ENCODE measurements around the gene PLEKHA6. TPM values are rescaled to one million over a fixed set of nuclear protein-coding genes. Genes with fewer than 3 reads are reported as not detected.

PLEKHA6 gene
- total RNA-seq, 1 experiment from 2014 or later, result 36.3 TPM

DNA sequence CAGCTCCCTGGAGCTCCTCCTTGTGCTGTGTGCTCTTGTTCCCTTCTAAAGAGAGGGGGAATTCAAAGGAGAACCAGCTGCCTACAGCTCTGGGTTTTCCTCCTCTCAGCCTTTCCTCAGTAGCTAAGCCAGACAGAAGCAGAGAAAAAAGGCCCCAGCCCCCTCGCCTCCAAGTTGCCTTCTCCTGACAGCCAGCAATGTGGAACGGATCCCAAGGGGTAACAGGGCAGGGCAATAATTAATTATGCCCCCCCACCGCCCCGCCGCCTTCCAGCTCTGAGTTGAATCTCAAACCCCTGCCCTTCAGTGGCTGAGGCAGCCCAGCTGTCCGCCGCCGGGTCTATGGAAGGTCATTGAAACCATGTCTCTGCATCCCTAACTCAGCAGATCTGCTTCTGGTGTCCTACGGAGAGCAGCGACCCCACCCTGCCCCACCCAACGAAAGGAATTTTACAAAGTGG is 76.9 kb downstream of the PLEKHA6 start:
- DNase-seq (ENCODE audit: low read depth), result no peak
- in situ Hi-C loops (cut with HindIII; ENCODE audit: low pct_unique_long_range_greater_than_20kb, low sequenced_read_pairs), result no loop called here

DNA sequence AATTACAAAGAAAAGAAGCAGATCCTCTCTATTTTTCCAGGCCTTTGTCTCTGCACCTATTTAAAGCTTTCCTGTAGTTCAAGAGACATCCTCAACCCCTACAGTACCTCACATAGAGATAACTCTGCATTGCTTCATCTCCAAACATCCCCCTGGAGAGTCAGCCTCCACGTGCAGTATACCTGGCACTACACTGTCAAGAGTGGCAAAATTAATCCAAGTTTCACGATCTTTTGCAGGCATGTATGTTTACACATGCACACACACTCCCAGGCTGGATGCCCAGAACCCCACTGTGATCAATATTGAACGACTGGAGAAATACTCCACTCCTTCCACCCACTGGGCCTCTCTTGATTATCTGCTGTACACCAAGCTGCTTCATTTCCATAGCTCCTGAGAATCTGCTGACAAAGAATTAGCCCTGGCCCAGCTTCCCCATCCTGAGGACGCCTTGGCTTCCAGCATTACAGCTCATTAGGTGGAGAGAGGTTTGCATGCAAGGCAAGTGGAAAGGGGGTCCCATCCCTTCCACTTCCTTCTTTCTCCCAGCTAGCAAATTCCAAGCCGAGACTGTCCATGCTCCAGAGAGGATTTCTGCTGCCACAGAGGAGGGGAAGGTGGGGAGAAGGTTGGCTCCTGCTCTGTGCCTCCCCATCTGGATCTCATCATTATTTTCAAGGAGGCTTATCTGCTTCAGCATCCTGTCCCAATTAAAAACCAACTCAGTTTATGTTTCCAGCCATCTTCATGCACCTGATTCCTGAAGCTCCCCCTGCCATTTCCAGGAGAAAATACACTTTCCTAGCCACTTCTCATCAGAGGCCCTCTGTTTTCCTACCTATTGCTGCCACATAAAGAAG is 79.4 kb downstream of the PLEKHA6 start:
- in situ Hi-C loops (cut with HindIII; ENCODE audit: low pct_unique_long_range_greater_than_20kb, low sequenced_read_pairs), result no loop called here

DNA sequence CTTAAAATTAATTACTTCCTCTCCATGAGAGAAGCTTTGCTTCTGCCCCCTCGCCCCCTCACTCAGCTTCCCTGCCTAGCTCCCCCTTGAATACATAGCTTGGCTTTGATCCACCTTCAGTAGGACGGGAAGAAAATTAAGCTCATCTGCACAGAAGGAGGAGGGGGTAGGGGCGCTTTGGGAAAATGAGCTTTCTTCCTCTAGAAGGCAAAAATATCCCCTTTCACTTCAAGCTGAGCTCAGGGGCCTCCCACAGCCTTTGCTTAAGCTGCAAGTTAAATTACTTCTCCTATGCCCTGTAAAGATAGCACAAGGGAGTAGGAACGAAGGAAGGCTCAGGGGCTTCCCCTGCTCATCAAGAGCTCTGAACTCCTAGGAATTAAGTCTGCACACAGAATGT is 80.8 kb downstream of the PLEKHA6 start:
- no peak for DNase-seq (ENCODE audit: low read depth)
- in situ Hi-C loops (cut with HindIII; ENCODE audit: low pct_unique_long_range_greater_than_20kb, low sequenced_read_pairs), result no loop called here

More for the DNA sequence above, 79.4 kb downstream of the PLEKHA6 start:
- DNase-seq (ENCODE audit: low read depth), result no peak

DNA sequence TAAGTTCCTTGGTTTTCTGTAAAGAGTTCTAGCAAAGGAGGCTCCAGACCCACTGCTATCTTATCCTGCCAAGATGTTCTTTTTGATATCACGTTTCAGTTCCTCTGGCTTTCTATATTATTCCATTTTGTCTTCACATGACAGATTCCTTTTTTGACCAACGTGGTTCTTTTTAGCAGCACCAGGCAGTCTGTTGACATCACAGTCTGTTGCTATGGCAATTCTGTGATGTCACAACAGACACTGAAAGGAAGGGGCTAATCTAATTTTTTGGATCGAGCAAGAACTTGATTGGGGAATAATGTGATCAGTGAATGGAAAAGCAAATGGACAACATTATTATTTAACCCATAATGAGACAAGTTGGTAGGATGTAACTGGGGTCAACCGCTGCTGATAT is 81.5 kb downstream of the PLEKHA6 start:
- no peak for DNase-seq (ENCODE audit: low read depth)
- in situ Hi-C loops (cut with HindIII; ENCODE audit: low pct_unique_long_range_greater_than_20kb, low sequenced_read_pairs), result no loop called here

DNA sequence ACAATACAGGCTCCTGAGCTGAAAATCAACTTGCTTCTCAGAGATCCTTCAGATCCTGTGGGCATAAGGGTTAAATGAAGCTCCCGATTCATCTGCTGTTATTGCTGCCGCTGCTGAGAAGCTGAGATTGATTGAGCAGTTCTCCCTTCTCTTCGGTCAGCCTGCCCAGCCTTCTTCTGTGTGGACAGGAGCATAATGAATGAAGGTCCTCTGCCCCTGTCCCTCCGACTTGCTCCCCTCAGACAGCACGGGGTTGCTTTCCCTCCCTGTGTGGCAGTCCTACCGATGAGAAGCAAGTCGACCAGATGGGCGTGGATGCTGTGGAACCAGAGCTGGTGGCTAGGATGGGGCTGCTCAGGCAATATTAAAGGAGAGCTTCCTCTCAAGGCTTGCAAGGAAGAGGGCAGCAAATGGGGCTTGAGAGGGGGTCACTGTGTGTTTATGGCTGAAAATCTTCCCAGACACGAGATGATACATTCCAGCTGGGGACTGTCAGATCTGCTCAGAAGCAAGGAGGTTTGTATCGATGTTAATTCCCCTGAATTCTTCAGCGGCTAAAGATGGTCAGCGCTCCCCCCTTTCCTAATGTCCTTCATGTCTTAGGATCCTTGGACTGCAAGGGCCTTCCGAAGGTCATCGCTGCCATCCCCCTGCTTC is 82.0 kb downstream of the PLEKHA6 start:
- in situ Hi-C loops (cut with HindIII; ENCODE audit: low pct_unique_long_range_greater_than_20kb, low sequenced_read_pairs), result no loop called here

DNA sequence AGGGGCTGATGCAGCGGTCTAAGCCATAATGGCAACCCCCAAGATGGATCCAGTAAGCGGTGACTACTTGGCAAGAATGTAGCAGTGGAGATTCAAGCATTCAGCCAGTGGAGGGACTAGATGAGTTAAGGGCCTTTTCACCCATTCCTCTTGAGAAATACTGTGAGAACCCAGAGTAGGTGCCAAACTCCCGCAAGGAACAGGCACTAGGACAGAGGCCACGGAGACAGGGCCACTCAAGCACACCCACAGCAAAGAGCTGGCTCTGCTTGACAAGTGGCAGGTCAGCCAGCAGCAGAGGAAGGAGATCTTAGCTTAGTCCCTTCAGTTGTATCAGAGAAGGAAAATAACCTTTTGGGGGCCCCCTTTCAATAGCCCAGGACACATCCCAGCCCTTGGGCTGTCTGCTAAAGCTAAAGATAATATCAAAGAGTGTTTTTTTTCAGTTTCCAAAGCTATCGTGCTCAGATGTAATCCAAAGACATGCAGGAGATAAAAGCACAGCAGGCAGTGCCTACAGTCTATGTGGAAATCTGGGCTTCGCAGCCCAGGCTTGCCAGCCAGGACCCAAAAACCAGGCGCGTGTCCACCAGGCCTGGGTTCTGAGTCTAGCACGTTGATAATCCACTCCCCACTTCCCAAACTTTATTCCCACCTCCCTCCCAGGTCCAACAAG is 83.9 kb downstream of the PLEKHA6 start:
- DNase-seq (ENCODE audit: low read depth), result no peak
- in situ Hi-C loops (cut with HindIII; ENCODE audit: low pct_unique_long_range_greater_than_20kb, low sequenced_read_pairs), result no loop called here

More for the DNA sequence above, 82.0 kb downstream of the PLEKHA6 start:
- DNase-seq (ENCODE audit: low read depth), result no peak

DNA sequence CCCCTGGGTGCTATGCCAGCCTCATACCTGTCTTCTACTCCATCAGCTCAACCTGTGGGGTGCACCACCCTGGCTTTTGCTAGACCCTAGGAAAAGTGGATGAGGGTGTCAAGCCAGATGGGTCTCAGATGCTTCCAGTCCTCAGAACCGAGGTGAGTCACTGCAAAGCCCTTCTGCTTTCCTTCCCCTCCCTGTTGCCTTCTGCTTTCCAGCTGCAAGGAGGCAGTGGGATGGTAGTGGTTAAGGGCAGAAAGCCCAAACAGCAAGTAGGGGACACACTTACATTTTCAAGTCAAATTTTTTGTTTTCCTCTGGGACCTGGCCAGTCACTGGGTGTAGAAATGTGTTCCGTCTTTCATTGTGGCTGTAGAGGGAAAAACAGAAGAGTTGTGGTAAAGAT is 85.3 kb downstream of the PLEKHA6 start:
- in situ Hi-C loops (cut with HindIII; ENCODE audit: low pct_unique_long_range_greater_than_20kb, low sequenced_read_pairs), result no loop called here
- DNase-seq (ENCODE audit: low read depth), result no peak

DNA sequence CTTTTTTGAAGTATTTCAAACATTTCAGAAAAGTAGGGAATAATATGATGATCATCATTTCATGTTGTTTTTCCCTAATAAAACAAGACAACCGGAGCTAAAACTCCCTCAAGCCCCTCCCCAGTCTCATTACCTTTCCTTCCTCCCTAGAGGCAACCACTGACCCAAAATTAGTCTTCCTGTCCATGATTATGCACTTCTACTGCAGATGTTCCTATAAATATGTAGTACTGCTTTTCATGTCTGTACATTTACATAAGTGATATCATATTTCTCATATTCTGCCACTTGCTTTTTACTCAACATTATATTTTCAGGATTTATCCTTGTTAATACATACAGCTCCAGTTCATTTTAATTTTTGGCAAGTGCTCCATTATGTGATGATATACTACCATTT is 87.2 kb downstream of the PLEKHA6 start:
- in situ Hi-C loops (cut with HindIII; ENCODE audit: low pct_unique_long_range_greater_than_20kb, low sequenced_read_pairs), result no loop called here
- DNase-seq (ENCODE audit: low read depth), result no peak

DNA sequence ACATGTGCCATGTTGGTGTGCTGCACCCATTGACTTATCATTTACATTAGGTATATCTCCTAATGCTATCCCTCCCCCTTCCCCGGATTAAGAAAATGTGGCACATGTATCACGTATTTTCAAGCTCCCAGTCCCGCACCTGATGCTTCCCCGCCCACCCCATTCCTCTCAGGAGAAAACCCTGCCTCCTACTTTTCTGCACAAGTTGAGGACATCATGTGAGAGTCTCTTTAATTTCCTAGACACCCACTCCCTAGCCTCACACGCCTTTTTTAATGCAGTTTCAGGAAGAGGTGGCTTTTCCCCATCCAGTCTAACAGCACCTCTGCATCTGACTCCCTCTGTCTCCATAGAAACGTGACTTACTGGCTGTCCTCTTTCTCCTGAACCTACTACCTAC is 87.8 kb downstream of the PLEKHA6 start:
- in situ Hi-C loops (cut with HindIII; ENCODE audit: low pct_unique_long_range_greater_than_20kb, low sequenced_read_pairs), result no loop called here
- no peak for DNase-seq (ENCODE audit: low read depth)

DNA sequence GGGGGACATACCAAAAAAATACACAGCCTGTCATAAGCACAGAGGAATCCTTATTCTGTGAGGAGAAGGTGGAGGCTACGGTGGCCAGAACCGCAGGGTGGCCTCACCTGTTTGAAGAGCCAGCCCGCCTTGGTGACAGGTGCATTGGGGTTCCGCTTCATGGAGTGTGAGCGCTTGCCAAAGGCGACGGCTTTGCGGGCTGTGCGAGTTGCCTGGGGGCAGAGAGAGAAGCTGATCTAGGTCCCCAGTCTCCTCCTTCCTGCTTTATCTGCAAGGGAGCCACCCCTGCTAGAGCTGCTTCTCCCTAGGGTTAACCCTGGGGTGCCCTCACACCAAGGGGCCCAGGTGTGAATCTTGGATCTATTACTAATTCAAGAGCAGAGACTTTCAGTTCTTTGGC is 91.6 kb downstream of the PLEKHA6 start:
- no peak for DNase-seq (ENCODE audit: low read depth)
- in situ Hi-C loops (cut with HindIII; ENCODE audit: low pct_unique_long_range_greater_than_20kb, low sequenced_read_pairs), result no loop called here

DNA sequence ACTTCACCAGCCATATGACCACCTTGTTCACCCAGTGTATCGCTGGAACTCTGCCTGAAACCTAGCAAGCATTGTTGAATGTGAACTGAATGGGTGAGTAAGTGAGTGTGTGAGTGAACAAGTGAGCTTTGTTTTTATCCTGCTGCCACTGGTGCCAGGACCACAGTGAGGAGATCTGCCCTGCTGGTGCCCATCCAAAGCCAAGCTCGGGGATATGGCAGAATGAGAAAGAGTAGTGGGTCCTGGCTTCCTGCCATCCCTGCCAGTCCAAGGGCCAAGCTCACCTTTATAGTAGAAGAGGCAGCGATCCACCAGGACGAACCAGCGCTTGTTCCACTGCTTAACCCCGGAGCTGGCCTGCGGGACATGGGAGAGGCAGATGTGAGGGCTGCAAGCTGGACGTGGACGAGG is 92.5 kb downstream of the PLEKHA6 start:
- DNase-seq (ENCODE audit: low read depth), result no peak
- in situ Hi-C loops (cut with HindIII; ENCODE audit: low pct_unique_long_range_greater_than_20kb, low sequenced_read_pairs), result no loop called here

DNA sequence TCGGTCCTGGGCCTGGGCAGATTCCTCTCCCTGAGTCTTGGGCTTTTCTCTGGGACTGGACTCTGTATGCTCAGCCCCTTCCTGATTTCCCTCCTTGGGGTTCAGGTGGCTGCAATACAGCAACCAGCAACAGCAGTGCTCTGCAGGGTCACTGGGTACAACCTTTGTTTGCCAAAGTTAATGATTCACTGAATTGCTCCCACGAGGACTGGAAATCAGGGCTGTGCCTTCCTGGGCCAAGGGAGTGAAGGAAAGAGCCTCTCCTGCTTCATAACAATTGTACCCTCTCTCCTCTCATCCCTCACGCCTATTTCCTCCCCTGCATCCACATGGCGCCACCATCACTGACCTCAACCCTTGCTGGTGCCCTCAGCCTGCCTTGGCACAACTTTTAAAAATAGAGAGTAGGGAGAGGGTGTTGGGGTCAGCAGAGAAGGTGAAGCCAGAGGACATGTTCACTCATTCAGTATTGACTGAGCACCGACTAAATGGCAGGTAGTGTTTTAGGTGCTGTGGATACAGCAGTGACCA is 93.2 kb downstream of the PLEKHA6 start:
- DNase-seq (ENCODE audit: low read depth), result no peak
- in situ Hi-C loops (cut with HindIII; ENCODE audit: low pct_unique_long_range_greater_than_20kb, low sequenced_read_pairs), result no loop called here

DNA sequence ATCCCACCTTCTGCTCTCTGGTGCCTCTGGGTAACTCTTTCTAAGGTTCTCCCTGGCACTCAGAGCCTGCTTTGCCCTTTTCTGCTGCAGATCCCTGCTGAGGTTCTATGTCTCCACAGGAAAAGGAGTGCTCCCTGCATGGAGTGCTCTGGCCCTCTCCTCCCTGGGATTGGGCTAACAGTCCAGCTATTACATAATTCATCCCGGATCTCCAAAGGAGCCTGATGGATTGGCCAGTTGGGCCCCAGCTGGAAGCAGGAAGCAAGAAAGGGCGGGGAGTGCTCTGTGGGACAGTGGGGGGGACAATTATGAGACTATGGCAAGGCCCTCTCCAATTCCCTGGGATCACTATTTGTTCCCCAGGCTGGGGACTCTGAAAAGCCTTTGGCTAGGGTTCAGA is 94.1 kb downstream of the PLEKHA6 start:
- DNase-seq (ENCODE audit: low read depth), result no peak
- in situ Hi-C loops (cut with HindIII; ENCODE audit: low pct_unique_long_range_greater_than_20kb, low sequenced_read_pairs), result no loop called here

DNA sequence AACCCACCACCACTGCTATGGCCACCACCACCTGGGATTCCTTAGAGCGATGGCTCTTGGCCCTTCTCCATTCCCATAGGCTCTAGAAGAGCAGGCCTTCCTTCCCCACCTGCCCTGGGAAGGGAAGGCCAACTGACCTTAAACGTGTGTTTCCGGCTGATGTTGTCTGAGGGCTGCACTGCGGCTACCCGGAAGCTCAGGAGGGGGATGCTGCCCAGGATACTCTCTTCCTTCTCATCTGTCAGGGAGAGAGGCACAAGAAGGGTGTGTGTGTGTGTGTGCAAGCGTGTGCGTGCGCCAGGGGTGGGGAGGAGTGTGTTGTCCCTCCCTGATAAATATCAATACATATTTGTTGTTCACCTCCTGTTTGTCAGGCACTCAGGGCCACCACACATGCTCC is 94.9 kb downstream of the PLEKHA6 start:
- DNase-seq (ENCODE audit: low read depth), result no peak
- in situ Hi-C loops (cut with HindIII; ENCODE audit: low pct_unique_long_range_greater_than_20kb, low sequenced_read_pairs), result no loop called here

DNA sequence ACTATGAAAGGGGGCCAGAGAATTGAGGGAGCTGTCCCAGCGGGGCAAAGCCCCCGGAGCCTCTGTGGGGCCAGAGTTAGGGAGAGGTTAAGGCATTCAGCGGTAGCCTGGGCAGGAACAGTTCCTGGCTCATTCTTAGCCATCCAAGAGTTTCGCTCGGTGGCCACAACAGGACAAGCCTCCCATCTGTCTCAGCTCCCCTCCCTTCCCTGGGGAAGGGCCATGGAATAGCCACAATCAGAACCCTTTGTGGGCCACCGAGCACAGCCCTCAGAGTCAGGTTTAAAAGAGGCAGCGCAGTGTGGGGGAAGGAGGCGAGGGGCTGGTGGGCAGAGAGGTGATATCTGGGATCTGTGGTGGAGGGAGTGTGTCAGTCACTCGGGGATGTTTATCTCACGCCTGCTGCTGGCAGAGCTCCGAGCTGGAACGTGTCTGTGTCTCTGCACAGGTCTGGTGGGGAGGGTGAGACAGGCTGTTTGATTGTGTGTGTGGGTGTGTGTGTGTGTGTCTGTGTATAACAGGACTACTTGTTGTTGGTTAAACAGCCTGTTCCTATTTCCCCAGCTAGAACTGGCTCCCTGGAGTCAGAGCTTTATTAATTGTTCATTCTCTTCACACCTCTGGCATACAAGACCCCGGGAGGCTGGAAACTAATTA is 96.3 kb downstream of the PLEKHA6 start:
- no peak for DNase-seq (ENCODE audit: low read depth)
- in situ Hi-C loops (cut with HindIII; ENCODE audit: low pct_unique_long_range_greater_than_20kb, low sequenced_read_pairs), result no loop called here

DNA sequence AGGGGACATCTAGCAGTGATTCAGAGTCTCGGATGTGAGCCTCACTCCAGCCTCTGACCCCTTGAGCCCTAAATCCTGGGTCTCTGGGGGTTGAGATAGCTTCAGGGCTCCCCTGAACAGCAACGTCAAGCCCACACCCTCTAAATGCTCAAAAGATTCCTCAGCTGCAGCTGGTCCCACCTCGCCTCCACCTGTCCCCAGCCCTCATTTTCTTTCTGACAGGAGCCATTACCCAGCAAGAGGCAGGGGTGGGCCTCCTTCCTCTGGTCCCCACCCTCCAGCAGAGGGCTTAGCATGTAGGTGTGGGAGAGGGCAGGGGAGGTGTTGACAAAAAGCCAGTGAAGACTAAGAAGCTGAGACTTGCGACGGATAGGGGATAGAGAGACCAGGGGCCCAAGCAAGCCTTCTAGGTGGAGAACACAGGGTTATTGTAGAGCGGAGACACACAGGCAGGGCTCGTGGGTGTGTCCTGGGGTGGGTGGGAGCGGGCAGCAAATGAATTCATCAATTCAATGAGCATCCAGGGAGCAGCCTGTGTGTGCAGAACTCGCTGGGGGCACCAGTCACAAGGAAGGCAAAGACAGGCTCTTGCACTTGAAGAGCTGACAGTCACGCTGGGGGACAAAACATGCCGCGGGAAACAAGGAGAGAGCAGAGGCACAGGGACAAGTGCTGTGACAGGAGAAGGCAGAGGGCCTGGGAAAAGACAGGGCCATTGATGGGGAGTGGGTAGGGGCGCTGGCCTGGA is 97.0 kb downstream of the PLEKHA6 start:
- in situ Hi-C loops (cut with HindIII; ENCODE audit: low pct_unique_long_range_greater_than_20kb, low sequenced_read_pairs), result no loop called here

DNA sequence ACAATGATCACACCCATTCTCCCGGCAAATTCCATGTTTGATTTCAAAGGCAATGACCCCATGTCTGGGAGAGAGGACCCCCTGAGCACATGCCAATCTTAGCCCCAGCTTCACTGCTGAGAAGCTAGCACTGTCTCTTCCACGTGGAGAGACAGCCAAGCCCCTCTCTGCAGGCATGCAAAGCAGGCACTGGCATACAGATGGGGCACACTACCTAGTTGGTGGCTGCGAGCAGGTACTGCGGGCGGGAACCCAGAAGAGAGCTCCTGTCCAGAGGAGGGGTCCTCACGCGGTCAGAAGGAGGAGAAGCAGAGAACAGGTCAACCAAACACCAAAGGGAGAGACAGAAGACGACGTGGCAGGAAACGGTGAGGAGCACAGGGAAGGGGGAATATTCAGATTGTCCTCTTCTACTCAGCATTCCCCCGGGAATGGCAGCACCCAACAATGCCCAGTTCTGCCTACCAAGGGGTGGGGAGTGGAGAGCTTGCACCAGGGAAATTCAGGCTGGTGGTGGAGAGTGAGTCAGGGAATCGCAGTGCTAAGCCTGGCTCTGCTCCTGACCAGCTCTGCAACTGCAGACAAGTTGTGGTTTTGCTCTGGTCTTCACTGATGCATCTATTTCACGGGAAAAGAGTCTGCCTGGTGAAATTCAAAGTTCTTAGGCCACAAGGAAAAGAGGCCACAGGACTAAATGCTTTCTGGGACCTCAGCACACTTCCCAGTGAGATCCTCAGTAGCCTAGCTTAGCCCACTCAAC is 97.8 kb downstream of the PLEKHA6 start:
- DNase-seq (ENCODE audit: low read depth), result no peak
- in situ Hi-C loops (cut with HindIII; ENCODE audit: low pct_unique_long_range_greater_than_20kb, low sequenced_read_pairs), result no loop called here

More for the DNA sequence above, 97.0 kb downstream of the PLEKHA6 start:
- no peak for DNase-seq (ENCODE audit: low read depth)

All from Caki2 (cell line).